GM18861 (cell line): ENCODE data around the gene STXBP1.

Source experiments
- ATAC-seq: cut with Tn5 transposase; IDR thresholded peaks from one replicate; pipeline ENCODE4 v1.9.1; 2021; ENCODE audit not compliant: unreplicated experiment

Gene STXBP1

DNA sequence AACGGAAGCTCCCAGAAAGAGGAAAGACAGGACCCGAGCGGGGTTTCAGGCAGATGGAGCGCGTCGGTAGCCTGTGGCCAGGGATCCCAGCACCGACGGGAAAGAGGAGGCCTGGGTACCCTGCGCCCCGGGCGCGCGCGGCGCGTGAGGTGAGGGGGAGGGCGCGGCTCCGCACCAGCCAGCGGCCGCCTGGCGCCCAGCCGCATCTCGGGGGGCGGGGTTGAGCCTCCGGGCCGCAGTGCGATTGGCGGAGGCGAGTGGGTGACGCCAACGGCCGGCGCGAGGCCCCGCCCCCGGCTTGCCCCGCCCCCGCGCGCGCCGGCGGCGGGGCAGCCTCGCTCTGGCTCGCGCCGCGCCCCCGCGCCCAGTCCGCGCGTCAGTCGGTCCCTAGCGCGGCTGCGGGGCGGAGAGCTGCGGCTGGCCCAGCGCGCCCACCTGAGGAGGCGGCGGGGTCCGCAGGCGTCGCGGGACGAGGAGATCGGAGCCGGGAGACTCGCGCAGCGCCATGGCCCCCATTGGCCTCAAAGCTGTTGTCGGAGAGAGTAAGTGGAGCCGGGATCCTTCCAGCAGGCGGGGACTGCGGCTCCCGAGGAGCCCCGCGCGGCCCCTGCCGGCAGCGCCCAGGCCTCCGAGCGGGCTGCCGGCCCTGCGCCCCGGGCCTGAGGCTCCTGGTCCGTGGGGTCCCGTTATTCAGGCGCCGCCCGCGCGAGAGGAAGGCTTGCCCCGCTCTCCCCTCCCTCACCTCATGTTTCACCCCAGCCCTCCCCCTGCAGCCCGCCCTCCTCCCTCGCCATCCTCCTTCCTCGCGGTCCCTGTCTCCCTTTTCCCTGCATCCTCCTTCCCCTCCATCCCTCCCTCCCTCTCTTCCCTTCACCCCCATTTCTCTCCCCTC is at the start of gene STXBP1:
Gene STXBP1, plus strand, starts transcription at position 379 of the 892 bp plus-strand sequence. Its CDS starts 127 bp downstream, at position 506.
- ATAC-seq, result peak; percentile 62

GRCh38 chr9:127562279-127562796 is 49.7 kb upstream of the STXBP1 start:
- no peak for ATAC-seq

DNA sequence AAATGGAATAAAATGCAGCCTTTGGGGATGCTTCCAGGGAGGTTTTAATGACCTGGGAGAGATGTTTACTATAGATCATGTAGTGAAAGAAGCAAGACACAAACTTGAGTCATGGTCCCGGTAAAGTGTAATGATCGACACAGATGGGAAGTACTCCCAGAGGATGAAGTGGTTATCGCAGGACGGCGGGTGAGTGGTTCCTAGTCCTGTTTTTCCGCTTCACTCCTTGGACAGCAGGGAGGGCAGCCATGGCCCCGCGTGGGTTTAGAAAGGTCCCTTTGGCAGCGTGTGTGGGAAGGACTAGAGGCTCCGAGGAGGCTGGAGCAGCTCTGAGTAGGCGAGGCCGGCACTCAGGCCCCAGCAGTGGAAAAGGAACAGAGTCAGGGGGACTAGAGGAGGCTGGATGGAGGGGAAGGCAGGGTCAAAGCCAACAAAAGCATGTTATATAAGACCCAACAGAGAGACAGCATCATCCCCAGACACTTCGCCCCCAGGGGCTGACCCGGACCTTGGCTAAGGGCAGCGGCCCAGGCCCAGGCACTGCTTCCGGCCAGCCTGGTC is 49.2 kb upstream of the STXBP1 start:
- ATAC-seq, result no peak

DNA sequence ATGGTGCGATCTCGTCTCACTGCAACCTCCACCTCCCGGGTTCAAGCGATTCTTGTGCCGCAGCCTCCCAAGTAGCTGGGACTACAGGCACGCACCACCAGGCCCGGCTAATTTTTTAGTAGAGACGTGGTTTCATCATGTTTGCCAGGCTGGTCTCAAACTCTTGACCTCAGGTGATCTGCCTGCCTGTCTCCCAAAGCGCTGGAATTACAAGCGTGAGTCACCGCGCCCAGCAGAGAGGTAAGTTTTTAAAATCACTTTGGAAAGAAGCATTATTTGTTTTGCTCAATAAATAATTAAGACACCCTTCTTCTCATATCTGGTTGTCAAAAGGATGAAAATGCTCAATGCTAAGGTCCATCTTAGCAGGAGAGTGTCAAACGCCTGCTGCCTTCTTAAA is 48.5 kb upstream of the STXBP1 start:
- no peak for ATAC-seq

- no peak for ATAC-seq
Measured at GRCh38 chr9:127565231-127565630, 46.8 kb upstream of the STXBP1 start.

GRCh38 chr9:127566351-127567001 is 45.6 kb upstream of the STXBP1 start:
- no peak for ATAC-seq

DNA sequence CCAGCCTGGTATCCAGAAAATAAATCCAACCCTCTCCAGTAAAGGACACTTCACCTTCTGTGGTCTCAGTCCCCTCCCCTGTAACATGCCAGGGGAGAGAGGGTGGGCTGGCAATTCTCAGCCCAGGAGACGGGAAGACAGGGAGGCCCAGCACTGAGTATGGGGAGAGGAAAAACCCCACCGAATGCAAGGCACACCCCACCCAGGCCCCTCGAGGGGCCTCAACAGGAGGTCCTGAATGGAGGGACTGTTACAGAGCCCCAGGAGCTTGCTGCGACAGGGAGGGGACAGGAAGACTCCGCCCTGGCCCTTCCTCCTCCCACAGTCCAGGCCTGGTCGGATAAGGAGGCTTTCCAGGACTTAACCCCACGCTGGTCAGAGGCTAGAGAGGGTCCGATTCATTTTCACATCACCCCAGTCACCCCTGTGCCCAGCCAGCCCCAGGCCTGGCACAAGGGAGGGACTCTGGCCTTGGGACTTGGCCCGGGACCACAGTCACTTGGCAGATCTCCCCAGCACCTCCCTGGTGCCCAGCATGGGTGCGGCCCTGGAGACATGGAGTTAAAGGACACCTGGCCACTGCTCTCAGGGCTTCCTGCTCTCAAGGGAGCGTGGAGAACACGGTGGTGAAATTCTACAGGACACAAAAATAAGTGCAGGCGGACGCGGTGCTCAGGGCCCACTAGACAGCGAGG is 44.9 kb upstream of the STXBP1 start:
- no peak for ATAC-seq

GRCh38 chr9:127567730-127568617 is 44.1 kb upstream of the STXBP1 start:
- ATAC-seq, result no peak

- ATAC-seq, result no peak
Measured at GRCh38 chr9:127568618-127568970, 43.5 kb upstream of the STXBP1 start.

- ATAC-seq, result no peak
Measured at GRCh38 chr9:127568971-127569885, 42.8 kb upstream of the STXBP1 start.

DNA sequence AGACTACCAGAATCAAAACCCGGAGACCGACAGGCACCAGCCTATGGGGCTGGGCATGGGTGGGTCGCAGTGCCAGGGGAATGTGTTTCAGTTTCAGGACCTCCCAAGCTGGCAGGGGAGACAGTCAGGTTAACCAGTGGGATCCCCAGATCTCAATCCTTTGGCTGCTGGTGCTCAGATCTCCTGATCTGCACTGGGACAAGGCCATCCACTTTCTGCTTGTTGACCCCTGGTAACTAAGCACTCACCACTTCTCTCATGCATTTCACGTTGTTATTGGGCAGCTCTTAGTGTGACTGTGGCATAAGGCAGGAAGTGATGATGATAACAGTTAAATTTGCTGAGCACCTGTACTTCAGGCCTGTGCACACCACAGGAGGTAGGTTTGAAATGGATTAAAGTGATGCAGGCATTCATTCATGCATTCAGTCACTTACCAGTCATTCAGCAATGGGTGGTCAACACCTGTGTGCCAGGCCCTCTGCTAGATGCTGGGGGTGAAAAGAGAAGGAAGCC is 42.1 kb upstream of the STXBP1 start:
- no peak for ATAC-seq

DNA sequence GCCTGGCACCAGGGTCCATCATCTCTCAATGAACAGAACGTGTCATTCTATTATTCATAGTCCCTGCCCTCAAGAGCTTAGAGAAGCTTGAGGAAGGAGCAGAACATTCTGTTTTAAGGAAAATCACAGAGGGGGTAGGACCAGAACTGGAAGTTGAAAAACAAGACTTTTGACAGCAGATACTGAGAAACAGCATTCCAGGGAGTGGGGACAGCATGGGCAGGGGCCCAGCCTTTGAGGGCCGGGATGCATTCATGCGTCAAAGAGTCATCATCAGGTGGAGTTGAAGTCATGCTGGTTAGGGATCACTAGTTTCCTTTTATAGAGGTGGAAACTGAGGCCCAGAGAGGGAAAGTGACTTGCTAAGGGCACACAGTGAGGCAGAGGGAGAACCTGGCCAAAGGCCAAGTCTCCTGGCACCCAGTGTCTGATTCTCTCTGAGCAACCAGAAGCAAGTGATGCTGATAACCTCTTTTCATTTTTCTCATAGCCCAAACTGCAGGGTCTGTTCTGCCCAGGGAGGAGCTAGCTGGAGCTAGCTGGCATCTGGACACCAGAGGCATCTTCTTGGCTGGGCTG is 41.5 kb upstream of the STXBP1 start:
- no peak for ATAC-seq

DNA sequence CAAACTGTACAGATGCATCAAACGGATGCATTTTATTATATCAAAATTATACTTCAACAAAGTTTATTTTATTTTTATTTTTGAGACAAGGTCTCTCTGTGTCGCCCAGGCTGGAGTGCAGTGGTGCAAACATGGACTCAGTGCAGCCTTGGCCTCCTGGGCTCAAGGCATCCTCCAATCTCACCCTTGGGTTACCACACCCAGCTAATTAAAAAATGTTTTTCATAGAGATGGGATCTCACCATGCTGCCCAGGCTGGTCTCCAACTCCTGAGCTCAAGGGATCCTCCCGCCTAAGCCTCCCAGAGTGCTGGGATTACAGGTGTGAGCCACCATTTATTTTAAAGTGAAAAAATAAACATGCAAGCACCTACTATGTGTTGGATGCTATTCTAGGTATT is 40.1 kb upstream of the STXBP1 start:
- no peak for ATAC-seq

- ATAC-seq, result no peak
Measured at GRCh38 chr9:127572961-127573721, 38.9 kb upstream of the STXBP1 start.

DNA sequence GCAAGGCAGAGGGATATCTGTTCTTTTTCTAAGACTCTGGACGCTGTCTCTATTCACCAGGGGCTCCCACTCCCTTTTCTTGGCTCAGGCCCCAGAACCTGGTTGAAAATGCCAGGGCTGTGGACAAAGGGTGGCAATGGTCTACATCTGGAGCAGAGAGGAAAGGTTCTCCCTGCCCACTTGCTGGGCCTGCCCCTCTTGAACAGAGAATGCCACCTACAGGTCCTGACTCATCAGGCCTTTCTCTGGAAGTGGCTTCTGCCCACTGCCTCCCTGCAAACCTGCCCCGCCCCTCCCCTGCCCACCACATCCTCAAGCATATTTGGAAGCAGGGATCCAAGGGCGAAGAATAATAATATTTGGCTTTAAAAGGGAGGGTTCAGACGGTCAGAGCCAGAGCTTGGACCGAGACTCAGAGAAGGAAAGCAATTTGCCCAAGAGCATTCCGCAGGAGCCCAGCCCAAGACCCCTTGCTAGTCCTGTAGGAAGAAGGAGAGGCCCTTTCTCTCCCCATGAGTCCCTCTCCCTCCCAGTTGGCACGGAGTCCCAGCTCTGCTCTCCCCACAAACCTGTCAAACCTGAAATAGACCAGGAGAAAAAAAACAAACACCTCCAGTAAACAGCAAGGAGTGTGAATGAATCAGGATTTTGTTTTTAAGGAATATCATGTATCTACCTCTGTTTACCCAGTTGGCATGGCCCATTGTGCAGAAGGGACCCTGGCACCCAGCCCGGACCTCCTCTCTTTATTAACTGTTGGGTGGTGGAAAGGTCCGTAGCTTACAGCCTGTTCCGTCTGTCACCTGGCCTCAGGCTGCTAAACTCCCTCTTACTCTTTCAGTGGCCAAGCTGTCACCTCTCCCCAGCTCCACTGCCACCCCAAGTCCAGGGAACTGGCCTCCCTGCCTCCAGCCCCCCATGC is 37.7 kb upstream of the STXBP1 start:
- ATAC-seq, result no peak

DNA sequence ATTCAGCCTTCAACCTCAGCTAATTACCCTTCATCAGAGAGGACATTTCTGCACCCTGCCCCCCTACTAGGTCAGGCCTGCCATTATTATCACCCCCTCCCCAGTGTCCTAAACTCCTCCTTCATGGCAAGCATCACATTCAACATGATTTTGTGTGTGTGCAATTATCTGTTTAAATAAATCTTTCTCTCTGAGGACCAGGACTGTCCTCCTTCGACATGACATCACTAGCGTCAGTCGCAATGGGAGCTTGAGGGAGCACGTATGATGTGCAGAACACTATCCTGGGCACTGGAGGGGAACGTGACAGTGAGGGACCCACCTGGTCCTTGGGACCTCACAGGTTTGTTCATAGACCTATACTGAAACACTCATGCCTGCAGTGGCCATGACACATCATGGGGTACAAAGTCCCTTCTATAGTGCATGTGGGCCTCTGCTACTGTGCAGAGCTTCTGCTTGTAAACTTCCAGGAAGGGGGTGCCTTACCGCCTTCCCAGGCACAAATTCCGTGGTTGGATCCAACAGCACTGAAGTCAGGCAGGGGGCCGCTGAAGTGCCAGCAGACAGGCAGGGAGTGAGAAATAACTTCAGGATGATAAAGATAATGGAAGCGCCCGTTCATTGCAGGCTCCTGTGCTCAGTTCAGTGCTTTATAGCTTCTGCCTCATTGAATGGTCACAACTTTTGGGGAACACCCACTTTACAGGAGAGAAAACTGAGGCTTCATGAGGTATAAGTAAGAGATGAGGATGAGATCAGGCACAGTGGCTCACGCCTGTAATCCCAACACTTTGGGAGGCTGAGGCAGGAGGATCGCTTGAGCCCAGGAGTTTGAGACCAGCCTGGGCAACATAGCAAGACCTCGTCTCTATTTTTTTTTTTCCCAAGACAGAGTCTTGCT is 36.0 kb upstream of the STXBP1 start:
- no peak for ATAC-seq
